Measurements from ENCODE around the gene COPS6.

The COPS6 gene

DNA sequence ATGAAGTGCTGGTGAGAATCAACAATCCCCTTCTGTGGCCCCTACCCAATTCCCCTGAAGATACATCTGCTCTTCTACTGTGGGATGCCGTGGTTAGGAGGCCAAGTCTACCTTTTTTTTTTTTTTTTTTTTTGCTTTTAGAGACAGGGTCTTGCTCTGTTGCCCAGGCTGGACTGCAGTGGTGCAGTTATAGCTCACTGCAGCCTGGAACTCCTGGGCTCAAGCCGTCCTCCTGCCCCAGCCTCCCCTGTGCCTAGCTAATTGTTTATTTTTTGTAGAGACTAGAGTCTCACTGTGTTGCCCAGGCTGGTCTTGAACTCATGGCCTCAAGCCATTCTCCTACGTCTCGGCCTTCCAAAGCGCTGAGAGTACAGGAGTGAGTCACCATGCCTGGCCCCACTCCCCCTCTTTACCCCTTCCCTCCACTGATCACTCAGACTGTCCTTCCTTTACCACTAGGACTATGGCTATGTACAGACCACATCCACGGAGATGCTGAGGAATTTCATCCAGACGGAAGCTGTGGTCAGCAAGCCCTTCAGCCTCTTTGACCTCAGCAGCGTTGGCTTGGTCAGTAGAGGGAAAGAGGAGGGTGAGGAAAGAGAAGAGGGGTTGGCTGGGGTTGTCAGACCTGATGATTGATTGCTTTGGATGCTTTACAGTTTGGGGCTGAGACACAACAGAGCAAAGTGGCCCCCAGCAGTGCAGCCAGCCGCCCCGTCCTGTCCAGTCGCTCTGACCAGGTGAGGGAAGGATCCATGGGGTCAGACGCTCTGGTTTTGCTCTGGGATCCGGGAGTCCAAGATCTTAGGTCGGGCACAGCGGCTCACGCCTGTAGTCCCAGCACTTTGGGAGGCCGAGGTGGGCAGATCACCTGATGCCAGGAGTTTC lies 14.4 kb downstream of the COPS6 start:
- no peak for DNase-seq

- no peak for DNase-seq
Measured at GRCh38 chr7:100105534-100105933, 16.8 kb downstream of the COPS6 start.

DNA sequence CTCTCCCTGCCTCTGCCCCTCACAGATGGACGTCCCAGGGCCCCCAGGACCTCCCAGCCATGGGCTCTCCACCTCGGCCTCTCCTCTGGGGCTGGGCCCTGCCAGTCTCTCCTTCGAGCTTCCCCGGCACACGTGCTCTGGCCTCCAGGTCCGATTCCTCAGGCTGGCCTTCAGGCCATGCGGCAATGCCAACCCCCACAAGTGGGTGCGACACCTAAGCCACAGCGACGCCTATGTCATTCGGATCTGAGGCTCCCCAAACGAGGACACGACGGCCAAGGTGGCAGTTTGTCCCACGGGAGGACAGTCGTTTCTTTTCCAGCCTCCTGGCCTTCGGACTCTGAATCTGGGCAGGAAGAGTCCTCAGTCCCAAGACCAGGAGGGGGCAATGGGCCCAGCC lies 17.9 kb downstream of the COPS6 start:
- no peak for DNase-seq

DNA sequence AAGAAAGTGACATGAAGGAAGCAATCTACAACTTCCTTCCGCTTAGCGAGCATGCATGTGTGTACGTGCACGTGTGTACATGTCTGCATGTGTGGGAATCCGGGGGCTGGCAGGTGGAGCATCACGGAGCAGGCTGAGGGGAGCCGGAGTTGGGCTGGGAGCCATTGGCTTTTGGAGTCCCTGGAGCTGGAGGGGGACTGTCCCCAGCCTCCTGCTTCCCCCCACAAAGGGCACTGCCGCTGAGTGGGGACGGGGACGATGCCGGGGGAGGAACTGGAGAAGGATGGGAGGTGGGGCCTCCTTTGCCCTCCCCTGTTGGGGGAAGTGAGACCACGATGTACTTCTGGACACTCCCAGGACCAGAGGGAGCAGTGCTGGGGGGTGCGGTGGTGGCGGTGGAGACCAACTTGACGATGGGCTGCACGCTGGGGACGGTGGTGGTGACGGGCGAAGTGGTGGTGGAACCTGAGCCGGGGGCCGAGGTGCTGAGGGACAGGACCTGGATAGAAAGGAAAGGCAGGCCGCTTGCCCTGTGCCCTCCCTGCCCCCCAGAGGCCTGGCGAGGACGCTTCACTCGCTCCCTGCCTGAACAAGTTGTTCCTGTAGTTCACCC lies 18.5 kb downstream of the COPS6 start:
- DNase-seq: no peak

GRCh38 chr7:100107890-100108289 lies 19.1 kb downstream of the COPS6 start:
- no peak for DNase-seq

DNA sequence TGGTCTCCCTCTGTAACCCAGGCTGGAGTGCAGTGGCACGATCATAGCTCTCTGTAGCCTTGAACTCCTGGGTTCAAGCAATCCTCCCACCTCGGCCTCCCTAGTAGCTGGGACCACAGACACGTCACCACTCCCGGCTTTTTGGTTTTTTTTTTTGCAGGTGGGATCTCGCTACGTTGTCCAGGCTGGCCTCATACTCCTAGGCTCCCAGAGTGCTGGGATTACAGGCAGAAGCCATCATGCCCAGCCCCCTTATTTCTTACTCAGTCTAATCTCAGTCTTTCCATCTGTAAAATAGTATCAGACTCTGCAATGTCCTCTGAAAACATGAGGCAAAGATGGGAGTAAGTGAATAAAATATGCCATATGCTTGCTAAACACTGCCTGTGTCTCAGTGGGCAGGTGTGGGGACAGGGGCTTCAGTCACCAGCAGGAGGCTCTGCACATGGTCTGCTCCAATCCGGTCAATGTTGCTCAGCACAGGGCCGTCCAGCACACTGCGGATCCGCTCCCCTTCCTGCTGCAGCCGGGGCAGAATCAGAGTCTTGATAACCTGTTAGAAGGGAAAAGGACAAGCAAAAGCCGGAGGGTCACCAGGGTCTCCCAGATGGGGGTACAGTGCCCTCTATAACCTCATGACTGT lies 20.9 kb downstream of the COPS6 start:
- no peak for DNase-seq

- DNase-seq: no peak
Measured at GRCh38 chr7:100111156-100111555, 22.4 kb downstream of the COPS6 start.

GRCh38 chr7:100111914-100112313 lies 23.1 kb downstream of the COPS6 start:
- DNase-seq: no peak

- DNase-seq: no peak
Measured at GRCh38 chr7:100115026-100115425, 26.3 kb downstream of the COPS6 start.

DNA sequence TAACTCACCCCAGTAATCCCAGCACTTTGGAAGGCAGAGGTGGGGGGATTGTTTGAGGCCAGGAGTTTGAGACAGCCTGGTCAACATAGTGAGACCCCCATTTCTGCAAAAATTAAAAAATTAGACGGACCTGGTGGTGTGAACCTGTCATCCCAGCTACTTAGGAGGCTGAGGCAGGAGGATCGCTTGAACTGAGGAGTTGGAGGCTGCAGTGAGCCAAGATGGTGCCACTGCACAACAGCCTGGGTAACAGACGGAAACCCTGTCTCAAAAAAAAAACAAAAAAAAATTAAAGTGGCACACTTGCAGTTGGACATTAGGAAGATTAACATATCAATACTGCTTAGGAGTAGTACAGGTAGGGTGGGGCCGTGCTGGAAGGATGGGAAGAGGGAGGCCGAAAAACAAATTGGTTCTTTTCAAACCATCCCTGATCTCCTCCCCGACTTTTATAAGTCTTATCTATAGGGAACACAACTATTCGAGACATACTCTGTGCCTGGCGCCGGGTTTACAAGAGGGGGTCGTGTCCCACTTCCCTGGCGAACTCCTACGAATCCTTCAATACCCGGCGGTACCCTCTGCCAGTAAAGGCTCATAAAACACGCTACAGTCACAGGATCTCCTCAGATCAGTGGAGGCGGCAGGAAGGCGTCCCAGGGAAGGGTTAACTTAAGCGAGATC lies 29.8 kb downstream of the COPS6 start:
- DNase-seq: no peak

DNA sequence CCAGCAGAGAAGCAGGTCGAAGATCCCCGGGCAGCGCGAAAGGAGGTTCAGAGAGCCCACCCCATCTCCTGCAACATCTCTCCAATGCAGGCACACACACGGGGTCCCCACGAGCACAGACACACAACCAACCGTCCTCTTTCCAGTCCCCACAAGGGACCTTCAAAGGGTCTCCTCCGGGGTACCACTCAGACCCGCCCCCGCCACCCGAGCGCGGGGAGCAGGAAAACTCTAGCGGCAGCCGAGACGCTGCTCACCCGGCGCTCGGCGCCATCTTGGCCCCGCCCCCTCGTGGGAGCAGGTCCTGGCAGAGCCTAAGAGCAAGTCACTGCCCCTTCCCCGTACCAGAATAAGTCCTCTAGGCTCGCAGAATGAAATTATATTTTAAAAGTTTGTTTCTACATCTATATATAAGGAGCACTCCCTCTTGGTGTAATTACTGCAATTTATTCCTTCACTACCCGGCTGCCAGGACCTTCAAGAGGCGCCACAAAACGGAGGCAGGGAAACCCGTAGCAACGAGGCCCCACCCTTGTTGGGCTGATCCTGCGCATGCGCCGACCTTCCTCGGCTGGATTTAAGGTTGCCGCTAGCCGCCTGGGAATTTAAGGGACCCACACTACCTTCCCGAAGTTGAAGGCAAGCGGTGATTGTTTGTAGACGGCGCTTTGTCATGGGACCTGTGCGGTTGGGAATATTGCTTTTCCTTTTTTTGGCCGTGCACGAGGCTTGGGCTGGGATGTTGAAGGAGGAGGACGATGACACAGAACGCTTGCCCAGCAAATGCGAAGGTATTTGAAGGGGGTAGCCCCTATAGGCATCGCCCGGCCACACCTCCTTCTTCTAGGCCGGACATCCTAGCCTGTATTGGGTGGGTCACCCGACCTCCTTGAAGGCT lies 30.6 kb downstream of the COPS6 start, which contains the start of the genes CNPY4 and TAF6:
TSS of gene CNPY4 (plus strand) at position 563 of the 898 bp plus-strand sequence. CDS start at position 674, 111 bp downstream.
TSS of gene TAF6 (minus strand) at position 287 of the 898 bp plus-strand sequence. CDS start 5,149 bp downstream, outside the sequence.
- peak; percentile 97 for DNase-seq

- peak; percentile 79 for DNase-seq
Measured at GRCh38 chr7:100119970-100120732, 31.4 kb downstream of the COPS6 start.

DNA sequence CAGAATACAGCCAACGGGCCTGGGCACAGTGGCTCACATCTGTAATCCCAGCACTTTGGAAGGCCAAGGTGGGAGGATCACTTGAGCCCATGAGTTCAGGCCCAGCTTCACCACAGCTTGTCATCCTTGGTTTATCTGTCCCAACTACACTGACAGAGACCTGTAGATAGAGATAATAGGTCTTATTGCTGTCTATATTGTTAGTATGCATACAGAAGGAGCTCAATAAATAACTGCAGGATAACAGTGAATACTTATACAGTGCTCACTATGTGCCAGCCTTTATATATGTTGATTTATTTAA lies 31.9 kb downstream of the COPS6 start:
- DNase-seq: no peak

DNA sequence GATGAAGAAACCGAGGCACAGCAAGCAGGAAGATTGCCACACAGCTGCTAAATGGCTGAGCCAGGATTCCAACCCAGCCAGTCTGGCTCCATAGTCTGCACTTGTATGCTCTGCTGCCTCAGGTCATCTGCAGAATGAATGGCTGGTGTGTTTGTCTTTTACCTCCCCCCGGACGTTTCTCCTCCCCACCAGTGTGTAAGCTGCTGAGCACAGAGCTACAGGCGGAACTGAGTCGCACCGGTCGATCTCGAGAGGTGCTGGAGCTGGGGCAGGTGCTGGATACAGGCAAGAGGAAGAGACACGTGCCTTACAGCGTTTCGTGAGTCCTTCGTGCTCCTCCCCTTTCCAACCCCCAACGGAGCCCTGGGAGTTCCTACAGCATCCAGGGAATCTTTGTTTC lies 33.3 kb downstream of the COPS6 start:
- DNase-seq: no peak

- no peak for DNase-seq
Measured at GRCh38 chr7:100122568-100122967, 33.8 kb downstream of the COPS6 start.

- no peak for DNase-seq
Measured at GRCh38 chr7:100124301-100125230, 35.8 kb downstream of the COPS6 start.

DNA sequence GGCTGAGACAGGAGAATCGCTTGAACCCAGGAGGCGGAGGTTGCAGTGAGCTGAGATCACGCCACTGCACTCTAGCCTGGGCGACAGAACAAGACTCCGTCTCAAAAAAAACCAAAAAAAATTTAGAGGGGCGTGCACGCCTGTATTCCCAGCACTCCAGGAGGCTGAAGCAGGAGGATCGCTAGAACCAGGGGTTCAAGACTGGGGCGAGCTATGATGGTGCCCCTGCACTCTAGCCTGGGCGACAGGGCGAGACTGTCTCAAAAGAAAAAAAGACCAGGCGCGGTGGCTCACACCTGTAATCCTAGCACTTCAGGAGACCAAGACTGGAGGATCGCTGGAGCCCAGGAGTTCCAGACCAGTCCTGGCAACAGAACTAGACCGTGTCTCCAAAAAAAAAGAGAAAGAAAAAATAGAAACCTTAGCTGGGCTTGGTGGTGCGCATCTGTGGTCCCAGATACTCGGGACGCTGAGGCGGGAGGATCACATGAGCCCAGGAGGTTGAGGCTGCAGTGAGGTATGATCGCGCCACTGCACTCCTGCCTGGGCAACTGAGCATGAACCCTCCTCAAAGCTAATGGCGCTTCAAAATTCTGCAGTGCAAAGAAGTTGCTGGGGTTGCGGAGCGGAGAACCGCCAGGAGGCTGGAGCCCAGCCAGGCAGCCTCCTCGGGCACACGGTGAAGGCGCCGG lies 37.6 kb downstream of the COPS6 start:
- no peak for DNase-seq

GRCh38 chr7:100126931-100127865 lies 38.4 kb downstream of the COPS6 start, which contains the start of gene MBLAC1:
Gene MBLAC1 (plus strand): TSS chr7:100126967. CDS start chr7:100127396, 429 bp downstream.
- peak; percentile 96 for DNase-seq

Data from NCI-H2227 treated with DMSO at 0.1 percent for 48 hours (cell line).